NK-92 (cell line): ENCODE results near the gene NHLRC2.
"Not testable (repeated sequence)": the region's sequence is repeated elsewhere in the genome, so short reads cannot be mapped to it uniquely, and the experiment has no call there.

Experiments used
- DNase-seq: peaks from one replicate; lab custom pipeline; 2025; ENCODE audit not compliant: unreplicated experiment; lab: John Stamatoyannopoulos, UW

The NHLRC2 gene, protein sequence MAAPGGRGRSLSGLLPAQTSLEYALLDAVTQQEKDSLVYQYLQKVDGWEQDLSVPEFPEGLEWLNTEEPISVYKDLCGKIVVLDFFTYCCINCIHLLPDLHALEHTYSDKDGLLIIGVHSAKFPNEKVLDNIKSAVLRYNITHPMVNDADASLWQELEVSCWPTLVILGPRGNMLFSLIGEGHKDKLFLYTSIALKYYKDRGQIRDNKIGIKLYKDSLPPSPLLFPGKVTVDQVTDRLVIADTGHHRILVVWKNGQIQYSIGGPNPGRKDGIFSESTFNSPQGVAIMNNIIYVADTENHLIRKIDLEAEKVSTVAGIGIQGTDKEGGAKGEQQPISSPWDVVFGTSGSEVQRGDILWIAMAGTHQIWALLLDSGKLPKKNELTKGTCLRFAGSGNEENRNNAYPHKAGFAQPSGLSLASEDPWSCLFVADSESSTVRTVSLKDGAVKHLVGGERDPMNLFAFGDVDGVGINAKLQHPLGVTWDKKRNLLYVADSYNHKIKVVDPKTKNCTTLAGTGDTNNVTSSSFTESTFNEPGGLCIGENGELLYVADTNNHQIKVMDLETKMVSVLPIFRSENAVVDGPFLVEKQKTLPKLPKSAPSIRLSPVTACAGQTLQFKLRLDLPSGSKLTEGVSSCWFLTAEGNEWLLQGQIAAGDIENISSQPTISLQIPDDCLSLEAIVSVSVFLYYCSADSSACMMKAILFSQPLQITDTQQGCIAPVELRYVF

GRCh38 chr10:113854013-113854760 is at the start of gene NHLRC2, which contains the start of gene DCLRE1A:
NHLRC2 (plus strand) TSS chr10:113854661; CDS start chr10:113854873, 212 bp downstream.
DCLRE1A (minus strand) TSS chr10:113854082; CDS start chr10:113853182, 900 bp downstream.
- DNase-seq, result no peak

DNA sequence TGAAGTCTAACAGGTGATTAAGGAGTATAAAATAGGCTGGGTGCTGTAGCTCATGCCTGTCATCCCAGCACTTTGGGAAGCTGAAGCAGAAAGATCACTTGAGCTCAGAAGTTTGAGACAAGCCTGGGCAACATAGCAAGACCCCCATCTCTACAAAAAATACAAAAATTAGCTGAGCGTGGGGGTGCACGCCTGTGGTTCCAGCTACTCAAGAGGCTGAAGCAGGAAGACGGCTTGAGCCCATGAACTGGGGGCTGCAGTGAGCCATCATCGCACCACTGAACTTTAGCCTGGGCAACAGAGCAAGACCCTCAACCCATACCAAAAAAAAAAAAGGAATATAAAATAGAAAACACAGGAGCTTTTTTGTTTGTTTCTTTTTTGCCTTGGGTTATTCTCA is 48.0 kb upstream of the NHLRC2 start:
- no peak for DNase-seq

- no peak for DNase-seq
Observed at GRCh38 chr10:113808168-113808567, 46.3 kb upstream of the NHLRC2 start.

- not testable (repeated sequence) for DNase-seq
Observed at GRCh38 chr10:113814700-113815099, 39.8 kb upstream of the NHLRC2 start.

DNA sequence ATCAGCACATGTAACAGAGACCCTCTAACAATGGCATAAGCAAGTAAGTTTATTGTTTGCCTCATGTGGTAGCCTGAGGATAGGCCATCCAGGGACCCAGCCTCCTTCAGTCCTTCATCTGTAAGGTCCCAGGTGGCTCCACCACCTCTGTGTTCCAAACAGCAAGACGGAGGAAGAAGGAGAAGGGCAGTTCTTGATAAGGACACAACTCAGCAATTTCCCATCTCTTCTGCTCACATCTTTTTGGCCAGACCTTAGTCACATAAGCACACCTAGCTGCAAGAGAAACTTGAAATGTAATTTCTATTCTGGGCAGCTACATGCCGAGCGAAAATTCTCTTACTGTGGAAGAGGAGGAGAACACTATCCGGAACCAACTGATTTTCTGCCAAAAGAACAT is 34.5 kb upstream of the NHLRC2 start:
- DNase-seq, result no peak

GRCh38 chr10:113820507-113820906 is 34.0 kb upstream of the NHLRC2 start:
- no peak for DNase-seq

- not testable (repeated sequence) for DNase-seq
Observed at GRCh38 chr10:113821306-113821705, 33.2 kb upstream of the NHLRC2 start.

DNA sequence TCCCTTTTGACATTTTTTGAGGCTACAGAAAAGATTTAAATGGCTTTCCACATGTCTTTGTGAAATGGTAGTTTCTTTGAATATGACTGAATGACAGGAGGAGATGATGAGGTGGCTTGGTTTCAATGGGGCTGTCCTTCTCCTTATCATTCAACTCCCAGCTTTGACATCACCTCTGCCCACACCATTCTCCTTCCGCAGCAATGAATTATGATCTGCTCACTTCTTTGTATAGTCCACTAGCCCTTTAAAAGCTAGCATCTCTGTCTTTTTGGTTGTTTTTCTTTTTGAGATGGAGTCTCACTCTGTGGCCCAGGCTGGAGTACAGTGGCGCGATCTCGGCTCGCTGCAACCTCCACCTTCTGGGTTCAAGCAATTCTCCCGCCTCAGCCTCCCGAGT is 32.3 kb upstream of the NHLRC2 start:
- DNase-seq, result no peak

DNA sequence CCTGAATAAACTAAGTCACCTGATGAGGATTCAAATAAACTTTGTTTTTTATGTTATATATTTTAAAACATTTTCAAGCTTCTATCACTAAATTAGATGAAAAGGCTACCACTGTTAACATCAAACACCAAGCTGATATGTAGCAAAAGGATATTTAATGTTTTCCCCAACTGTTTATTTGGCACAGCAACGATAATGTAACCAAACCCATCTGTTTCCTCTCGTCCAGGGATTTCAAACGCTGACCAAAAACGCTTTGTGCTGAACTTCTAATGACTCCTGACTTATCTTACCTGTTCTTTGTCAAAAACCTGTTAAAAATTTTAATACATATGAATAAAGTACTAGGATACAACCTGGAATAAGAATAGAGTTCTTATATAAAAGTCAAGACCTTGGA is 31.1 kb upstream of the NHLRC2 start:
- no peak for DNase-seq

- no peak for DNase-seq
Observed at GRCh38 chr10:113825791-113826190, 28.7 kb upstream of the NHLRC2 start.

- DNase-seq, result not testable (repeated sequence)
Observed at GRCh38 chr10:113828567-113828966, 25.9 kb upstream of the NHLRC2 start.

- DNase-seq, result no peak
Observed at GRCh38 chr10:113842171-113842570, 12.3 kb upstream of the NHLRC2 start.

DNA sequence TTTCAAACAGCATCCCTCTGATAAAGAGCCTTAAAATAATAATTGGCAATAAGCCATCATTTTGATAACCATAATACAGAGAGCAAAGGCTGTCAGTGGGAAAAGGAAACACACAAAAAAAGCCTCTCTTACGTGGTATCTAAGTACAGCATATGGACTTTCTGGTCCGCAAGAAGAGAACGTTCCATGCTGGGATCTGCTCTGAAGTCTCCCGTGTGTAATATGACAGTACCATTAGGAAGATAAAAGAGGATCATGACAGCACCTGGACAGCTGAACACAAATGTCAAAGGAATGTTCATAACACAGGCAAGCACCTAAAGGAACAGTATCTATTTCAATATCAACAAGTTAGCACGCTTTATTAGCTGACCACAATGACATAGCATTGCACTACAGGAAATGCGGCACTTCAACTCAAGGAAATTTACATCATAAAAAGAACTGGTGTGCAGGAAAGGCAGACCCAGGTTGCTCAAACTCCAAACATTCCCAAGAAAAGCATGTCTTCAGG is 10.4 kb upstream of the NHLRC2 start:
- DNase-seq, result no peak

GRCh38 chr10:113846036-113846435 is 8.4 kb upstream of the NHLRC2 start:
- no peak for DNase-seq

GRCh38 chr10:113849140-113849803 is 5.2 kb upstream of the NHLRC2 start:
- no peak for DNase-seq

DNA sequence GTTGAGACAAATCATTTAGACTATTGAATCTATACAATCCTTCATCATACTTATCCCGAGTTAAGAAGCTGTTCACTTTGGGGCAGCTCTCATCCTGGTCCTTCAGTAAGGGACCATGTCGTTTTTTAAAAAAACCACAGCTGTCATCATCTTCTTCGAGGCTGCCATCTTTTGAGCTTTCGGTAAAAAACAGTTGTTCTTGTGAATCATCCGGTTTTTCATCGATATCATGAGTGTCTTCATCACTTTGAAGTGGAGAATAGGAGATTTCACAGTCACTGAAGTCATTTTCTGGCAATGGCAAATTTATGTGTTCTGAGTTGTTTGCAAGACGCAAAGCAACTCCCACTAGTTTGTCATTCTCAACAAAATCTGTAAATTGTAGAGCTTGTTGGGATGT is 4.5 kb upstream of the NHLRC2 start:
- no peak for DNase-seq

- DNase-seq, result no peak
Observed at GRCh38 chr10:113853578-113854012, 866 bp upstream of the NHLRC2 start.

DNA sequence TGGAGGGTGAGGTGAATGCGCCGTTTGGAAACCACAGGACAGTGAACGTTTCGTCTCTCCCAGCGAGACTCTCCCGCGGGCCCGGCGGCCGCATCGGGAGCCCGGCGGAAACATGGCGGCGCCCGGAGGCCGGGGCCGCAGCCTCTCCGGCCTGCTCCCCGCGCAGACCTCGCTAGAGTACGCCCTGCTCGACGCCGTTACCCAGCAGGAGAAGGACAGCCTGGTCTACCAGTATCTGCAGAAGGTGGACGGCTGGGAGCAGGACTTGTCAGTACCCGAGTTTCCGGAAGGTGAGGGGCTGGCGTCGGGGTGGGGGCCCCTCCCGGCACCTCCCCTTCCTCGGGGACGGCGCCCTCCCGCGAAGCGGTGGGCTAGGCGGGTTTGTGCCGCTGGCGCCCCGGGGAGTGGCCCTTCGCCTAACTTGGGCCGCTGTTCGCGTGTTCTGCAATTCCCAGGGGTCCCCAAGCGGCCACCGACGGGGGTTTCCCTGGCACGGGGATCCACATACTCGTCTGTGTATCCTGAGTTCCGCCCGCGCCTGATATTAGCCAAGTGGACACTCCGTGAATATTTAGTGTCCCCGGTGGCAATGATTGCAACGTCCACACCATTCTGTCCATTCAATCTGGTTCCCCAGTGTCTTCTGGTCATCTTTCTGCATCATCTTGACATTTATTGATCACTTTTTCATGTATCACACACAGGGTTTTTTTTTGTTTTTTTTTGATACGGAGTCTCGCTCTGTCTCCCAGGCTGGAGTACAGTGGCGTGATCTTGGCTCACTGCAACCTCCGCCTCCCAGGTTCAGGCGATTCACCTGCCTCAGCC is 514 bp downstream of the NHLRC2 start:
- DNase-seq, result no peak

DNA sequence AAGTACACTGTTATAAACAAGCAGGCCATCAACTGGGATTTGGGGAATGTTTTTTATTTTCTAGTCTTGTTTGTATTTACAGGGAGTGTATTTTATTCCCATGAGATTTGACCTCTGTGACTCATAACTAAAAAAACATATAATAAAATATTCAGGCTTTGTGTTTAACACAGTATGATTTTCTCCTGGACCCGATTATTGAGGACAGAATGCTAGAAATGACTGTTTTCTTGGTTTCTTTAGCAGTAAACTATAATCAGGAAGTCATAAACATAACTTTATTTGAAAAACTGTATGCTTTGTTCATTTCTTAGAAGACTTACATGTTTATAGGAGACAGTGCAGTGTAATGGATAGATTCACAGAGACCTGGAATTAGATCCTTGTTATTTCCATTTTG is 2.1 kb downstream of the NHLRC2 start:
- no peak for DNase-seq

- no peak for DNase-seq
Observed at GRCh38 chr10:113857210-113857609, 2.7 kb downstream of the NHLRC2 start.
